IMR-90 (cell line): Measurements from ENCODE around the gene SPCS2. TPM values are rescaled to one million over a fixed set of nuclear protein-coding genes. Genes with fewer than 3 reads are reported as not detected.

Experiments used
- ATAC-seq: fragments of 200-7000 bp; cut with Tn5 transposase; 2 replicates; pipeline ENCODE4 v1.9.1; 2020; ENCODE audit warnings: low read depth, mild to moderate bottlenecking, moderate library complexity
- BruUV-seq: library from RNA; stranded (reverse); fragments of 400-500 nt; replicated peaks from 2 replicates; lab custom pipeline; 2021; lab: Mats Ljungman, UMichigan
- CTCF ChIA-PET: fragments of 300-600 bp; formaldehyde crosslinking; extraction: SDS; loops from one replicate; lab custom pipeline; 2021; ENCODE audit warnings: antibody characterized with exemption; lab: Yijun Ruan, JAX
- POLR2A ChIA-PET: fragments of 300-600 bp; sonication (Branson Sonifier 250); formaldehyde crosslinking; loops from one replicate; lab custom pipeline; 2022; ENCODE audit warnings: antibody characterized with exemption; ENCODE audit not compliant: unreplicated experiment; lab: Charles Lee
- DNase-seq: peaks from one replicate; pipeline ENCODE4 v3.0.0; 2013
- H2AFZ ChIP-seq: replicated peaks from 2 replicates; pipeline ENCODE3; 2013; ENCODE audit warnings: low read length, mild to moderate bottlenecking; ENCODE audit not compliant: poor library complexity
- H2AK5ac ChIP-seq: 2 replicates; pipeline ENCODE4 v1.6.1; 2013; ENCODE audit warnings: low read depth, low read length, inconsistent platforms
- H2AK9ac ChIP-seq: replicated peaks from 2 replicates; pipeline ENCODE3; 2013; ENCODE audit warnings: mild to moderate bottlenecking, low read depth, low read length, moderate library complexity; ENCODE audit not compliant: poor library complexity
- H2BK120ac ChIP-seq: 2 replicates; pipeline ENCODE4 v1.6.1; 2013; ENCODE audit warnings: low read depth, low read length, inconsistent platforms
- H2BK15ac ChIP-seq: 3 replicates; pipeline ENCODE4 v1.6.1; 2013; ENCODE audit warnings: low read depth, low read length, inconsistent platforms
- H2BK20ac ChIP-seq: 2 replicates; pipeline ENCODE4 v1.6.1; 2013; ENCODE audit warnings: low read depth, mild to moderate bottlenecking, inconsistent platforms, low read length, moderate library complexity
- H2BK5ac ChIP-seq: 2 replicates; pipeline ENCODE4 v1.6.1; 2013; ENCODE audit warnings: mild to moderate bottlenecking, low read depth, low read length, inconsistent platforms; ENCODE audit not compliant: poor library complexity, severe bottlenecking
- H3K14ac ChIP-seq: replicated peaks from 2 replicates; pipeline ENCODE4 v1.6.1; 2013; ENCODE audit warnings: low read depth, low read length, inconsistent platforms
- H3K18ac ChIP-seq: 2 replicates; pipeline ENCODE4 v1.6.1; 2013; ENCODE audit warnings: low read depth, low read length, control low read depth
- H3K23ac ChIP-seq: 2 replicates; pipeline ENCODE4 v1.6.1; 2013; ENCODE audit warnings: low read depth, low read length, inconsistent platforms
- H3K27ac ChIP-seq: 2 replicates; pipeline ENCODE4 v1.5.1; 2013; ENCODE audit warnings: mild to moderate bottlenecking, control low read depth, low read length; ENCODE audit not compliant: insufficient read depth
- H3K27me3 ChIP-seq: 2 replicates; pipeline ENCODE4 v1.6.1; 2013; ENCODE audit warnings: low read length; ENCODE audit not compliant: control insufficient read depth, insufficient read depth
- H3K36me3 ChIP-seq: 2 replicates; pipeline ENCODE4 v1.6.1; 2013; ENCODE audit warnings: low read length, mixed read lengths; ENCODE audit not compliant: control insufficient read depth, insufficient read depth
- H3K4ac ChIP-seq: 2 replicates; pipeline ENCODE4 v1.6.1; 2013; ENCODE audit warnings: low read depth, low read length, inconsistent platforms
- H3K4me1 ChIP-seq: 2 replicates; pipeline ENCODE4 v1.6.1; 2013; ENCODE audit warnings: low read length, mixed read lengths; ENCODE audit not compliant: control insufficient read depth, insufficient read depth
- H3K4me2 ChIP-seq: 2 replicates; pipeline ENCODE4 v1.6.1; 2013; ENCODE audit warnings: low read depth, mild to moderate bottlenecking, control low read depth, low read length, moderate library complexity
- H3K4me3 ChIP-seq: 2 replicates; pipeline ENCODE4 v1.5.1; 2013; ENCODE audit warnings: low read depth, mild to moderate bottlenecking, control low read depth, low read length, moderate library complexity; ENCODE audit not compliant: insufficient read depth
- H3K56ac ChIP-seq: 2 replicates; pipeline ENCODE4 v1.6.1; 2013; ENCODE audit warnings: low read length, inconsistent platforms; ENCODE audit not compliant: insufficient read depth; ENCODE audit errors: extremely low read depth
- H3K79me1 ChIP-seq, 2 experiments: 2 replicates each; pipeline ENCODE4 v1.6.1; 2013; ENCODE audit warnings: low read length in 2 of 2, inconsistent platforms in 1 of 2, low read depth in 1 of 2
- H3K9ac ChIP-seq: 2 replicates; pipeline ENCODE4 v1.6.1; 2013; ENCODE audit warnings: low read depth, low read length, control low read depth
- H3K9me1 ChIP-seq: 2 replicates; pipeline ENCODE4 v1.6.1; 2013; ENCODE audit warnings: low read length, inconsistent platforms; ENCODE audit not compliant: insufficient read depth
- H3K9me3 ChIP-seq: 2 replicates; pipeline ENCODE4 v1.6.1; 2013; ENCODE audit warnings: low read length; ENCODE audit not compliant: control insufficient read depth, insufficient read depth
- H4K20me1 ChIP-seq: 2 replicates; pipeline ENCODE4 v1.6.1; 2013; ENCODE audit warnings: low read length, inconsistent platforms; ENCODE audit not compliant: insufficient read depth
- H4K5ac ChIP-seq: 2 replicates; pipeline ENCODE4 v1.6.1; 2013; ENCODE audit warnings: mild to moderate bottlenecking, low read depth, low read length, control low read depth
- H4K8ac ChIP-seq, 2 experiments: 2 replicates each; pipeline ENCODE4 v1.6.1; 2013; ENCODE audit warnings: low read depth in 2 of 2, low read length in 2 of 2, control low read depth in 1 of 2, inconsistent platforms in 1 of 2
- H4K91ac ChIP-seq: 2 replicates; pipeline ENCODE4 v1.6.1; 2013; ENCODE audit warnings: low read depth, low read length, inconsistent platforms; ENCODE audit not compliant: insufficient read depth
- BHLHE40 ChIP-seq: fragments of 150-350 bp; IDR thresholded peaks from 2 replicates; pipeline ENCODE4 v1.6.1; 2016; ENCODE audit warnings: mild to moderate bottlenecking, low read depth, low read length
- CEBPB ChIP-seq: IDR thresholded peaks from 2 replicates; pipeline ENCODE4 v1.6.1; 2012; ENCODE audit warnings: low read depth, low read length, improper control_type of control experiment
- CHD1 ChIP-seq: IDR thresholded peaks from 2 replicates; pipeline ENCODE4 v1.6.1; 2012; ENCODE audit warnings: low read depth, low read length, improper control_type of control experiment
- CTCF ChIP-seq: conservative IDR thresholded peaks from 2 replicates; pipeline ENCODE4 v1.5.1; 2012; ENCODE audit warnings: mild to moderate bottlenecking, low read depth, low read length, improper control_type of control experiment
- FOS ChIP-seq: fragments of 150-350 bp; IDR thresholded peaks from 2 replicates; pipeline ENCODE4 v1.6.1; 2016; ENCODE audit warnings: low read depth, low read length
- MAFK ChIP-seq: IDR thresholded peaks from 2 replicates; pipeline ENCODE4 v1.6.1; 2012; ENCODE audit warnings: low read depth, low read length, improper control_type of control experiment
- MAZ ChIP-seq: IDR thresholded peaks from 2 replicates; pipeline ENCODE4 v1.6.1; 2012; ENCODE audit warnings: low read depth, mild to moderate bottlenecking, low read length, improper control_type of control experiment, moderate library complexity, borderline replicate concordance
- MXI1 ChIP-seq: IDR thresholded peaks from 2 replicates; pipeline ENCODE4 v1.6.1; 2012; ENCODE audit warnings: low read depth, mild to moderate bottlenecking, low read length, moderate library complexity, borderline replicate concordance
- NFE2L2 ChIP-seq: fragments of 150-350 bp; IDR thresholded peaks from 2 replicates; pipeline ENCODE4 v1.6.1; 2016; ENCODE audit warnings: low read depth, mild to moderate bottlenecking, low read length
- POLR2A ChIP-seq: IDR thresholded peaks from 2 replicates; pipeline ENCODE4 v1.6.1; 2012; ENCODE audit warnings: mild to moderate bottlenecking, low read depth, low read length
- RAD21 ChIP-seq: IDR thresholded peaks from 2 replicates; pipeline ENCODE4 v1.6.1; 2012; ENCODE audit warnings: low read length, improper control_type of control experiment
- RCOR1 ChIP-seq: IDR thresholded peaks from 2 replicates; pipeline ENCODE4 v1.6.1; 2012; ENCODE audit warnings: mild to moderate bottlenecking, low read length, improper control_type of control experiment; ENCODE audit not compliant: insufficient replicate concordance
- RFX5 ChIP-seq: IDR thresholded peaks from 2 replicates; pipeline ENCODE4 v1.8.0; 2012; ENCODE audit warnings: low read depth, mild to moderate bottlenecking, low read length, moderate library complexity
- SMC3 ChIP-seq: fragments of 150-350 bp; IDR thresholded peaks from 2 replicates; pipeline ENCODE4 v1.6.1; 2016; ENCODE audit warnings: low read depth, mild to moderate bottlenecking, antibody characterized with exemption, low read length, moderate library complexity
- WGBS, 2 experiments: methylation state at CpG; one replicate each; pipeline versions ENCODE4 v1.1.5 to v1.1.7; 2013; ENCODE audit warnings: missing lambda C conversion rate in 2 of 2; ENCODE audit not compliant: insufficient read length in 1 of 2; ENCODE audit errors: extremely low coverage in 2 of 2; 5-methylcytosine and 5-hydroxymethylcytosine counted together
- dilution Hi-C: fragments of 300-500 bp; cut with HindIII; formaldehyde crosslinking; loops from one replicate; pipeline ENCODE4 v1.14.3; 2018; ENCODE audit warnings: low sequenced_read_pairs; ENCODE audit not compliant: unreplicated experiment
- in situ Hi-C: fragments of 300-500 bp; cut with MboI; formaldehyde crosslinking; loops from 3 replicates; pipeline ENCODE4 v1.14.3; 2019; ENCODE audit warnings: low sequenced_read_pairs, inconsistent platforms, mixed read lengths
- intact Hi-C: fragments of 100-400 bp; cut with micrococcal nuclease; formaldehyde crosslinking; loops from 2 replicates; pipeline ENCODE4 v1.10.0; 2022
- polyA plus RNA-seq, 3 experiments: library from polyadenylated mRNA; depleted of rRNA; stranded (reverse); fragments of >200 nt; gene quantifications; 2 replicates each; pipeline ENCODE4 v1.2.3, GENCODE V29; 2012; ENCODE audit warnings: low replicate concordance in 1 of 3
- total RNA-seq: library from RNA; depleted of rRNA; stranded (reverse); fragments of >200 nt; gene quantifications from 2 replicates; pipeline ENCODE4 v1.2.3, GENCODE V29; 2012
- TF ChIP-seq, protein P1 (sequence below): fragments of 150-350 bp; IDR thresholded peaks from 2 replicates; pipeline ENCODE4 v1.6.1; 2017; ENCODE audit warnings: mild to moderate bottlenecking, antibody characterized with exemption, low read length, low read depth

SPCS2 gene
- total and polyA plus RNA-seq, 2 of the 4 experiments (the other 2 are of a cell fraction): 15.4 to 76.0 TPM

DNA sequence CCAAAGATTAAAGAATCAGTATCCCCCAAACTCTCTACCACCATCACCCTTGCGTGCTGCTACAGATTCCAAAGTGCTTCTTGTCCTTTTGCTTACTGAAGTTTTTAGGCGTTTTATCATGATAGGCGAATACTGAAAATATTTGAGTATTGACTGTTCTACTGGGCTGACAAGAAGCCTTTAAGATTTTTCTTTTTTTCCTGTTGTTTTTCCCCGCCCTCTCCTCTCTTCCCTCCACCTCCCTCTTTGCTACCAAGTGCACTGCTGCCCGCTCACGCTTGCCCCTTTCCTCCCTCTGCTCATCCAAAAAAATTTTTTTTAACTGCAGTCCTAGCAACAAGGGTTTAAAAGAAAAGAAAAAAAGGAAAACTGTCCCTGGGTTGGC lies 679 bp downstream of the SPCS2 start:
- Histone ChIP-seq H3K27ac (peak overlapping the region; percentile 79), H2BK20ac (no peak overlapping the region), H3K9me1 (peaks cover 6% of the 10 kb centered on the region), H3K27me3 (no peaks in the 10 kb centered on the region), H4K20me1 (peaks cover 36% of the 10 kb centered on the region; the same call in 1 of the 2 replicates), H3K56ac (peak overlapping the region; percentile 94), H3K18ac (no peak overlapping the region), H4K5ac (peak overlapping the region; percentile 33; the same call in 1 of the 2 replicates), H2AK9ac (peak overlapping the region; percentile 98), H3K9ac (peak overlapping the region; percentile 94), H2AK5ac (peak overlapping the region; percentile 76), H2BK120ac (peak overlapping the region; percentile 49; the same call in 1 of the 2 replicates), H3K23ac (peak overlapping the region; percentile 82), H3K36me3 (peaks cover 2% of the 10 kb centered on the region; the same call in 1 of the 2 replicates), H3K9me3 (no peaks in the 10 kb centered on the region), H2BK15ac (peak overlapping the region; percentile 9; the same call in 1 of the 3 replicates), H2AFZ (peak overlapping the region; percentile 97), H3K4me1 (peaks cover 3% of the 10 kb centered on the region), H2BK5ac (peak overlapping the region; percentile 64), H3K4me2 (peak overlapping the region; percentile 84), H3K14ac (peak overlapping the region; percentile 97), H3K79me1 (peaks cover 4 to 45% of the 10 kb centered on the region in 2 experiments; a peak in 3 of 4 replicates), H3K4me3 (peak overlapping the region; percentile 88), H3K4ac (peak overlapping the region; percentile 96), H4K91ac (peak overlapping the region; percentile 94), H4K8ac (peak overlapping the region; percentile 89 to 90)
- TF ChIP-seq RAD21 (no peak), FOS (no peak), CEBPB (no peak), RFX5 (no peak), NFE2L2 (no peak), CTCF (no peak), SMC3 (no peak), MAZ (no peak), MXI1 (no peak), CHD1 (no peak), MAFK (no peak), BHLHE40 (no peak), RCOR1 (no peak), POLR2A (no peak)
- TF ChIP-seq, protein P1, sequence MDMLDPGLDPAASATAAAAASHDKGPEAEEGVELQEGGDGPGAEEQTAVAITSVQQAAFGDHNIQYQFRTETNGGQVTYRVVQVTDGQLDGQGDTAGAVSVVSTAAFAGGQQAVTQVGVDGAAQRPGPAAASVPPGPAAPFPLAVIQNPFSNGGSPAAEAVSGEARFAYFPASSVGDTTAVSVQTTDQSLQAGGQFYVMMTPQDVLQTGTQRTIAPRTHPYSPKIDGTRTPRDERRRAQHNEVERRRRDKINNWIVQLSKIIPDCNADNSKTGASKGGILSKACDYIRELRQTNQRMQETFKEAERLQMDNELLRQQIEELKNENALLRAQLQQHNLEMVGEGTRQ: no peak
- dilution Hi-C loops (no loop called here), in situ Hi-C loops (no loop called here), intact Hi-C loops (loop anchor here (2.0 to 5.0 kb wide), 2 partner anchors 39 to 298 kb away; partner anchors contain the start of gene NEU3)
- BruUV-seq: no TSS peak
- no CpG with 5 or more reads among the region's 6 CpGs for WGBS, 2 experiments
- ATAC-seq (peak; percentile 19; the same call in 1 of the 2 replicates), DNase-seq (peak; percentile 24)
- POLR2A ChIA-PET: no interaction called here
- CTCF ChIA-PET: no interaction called here
